ENCODE measurements around the gene LYAR. TPM values are rescaled to one million over a fixed set of nuclear protein-coding genes. Genes with fewer than 3 reads are reported as not detected.
A peak's percentile ranks its signal among the peaks of the same experiment; 100 is the strongest.

Gene LYAR
- total and polyA plus RNA-seq, 10 donors = 13.5 to 29.3 (median 21.9) TPM

- Histone ChIP-seq H3K9me3 (no peaks in the 10 kb centered on the region), H3K4me3 (no peak overlapping the region), H3K27ac (no peak overlapping the region), H3K4me1 (peaks cover 16 to 48% (median 33%) of the 10 kb centered on the region in 6 donors), H3K27me3 (replicated peaks in 1 of 7) (no peaks in the 10 kb centered on the region), H3K36me3 (peaks cover 0 to 35% (median 0%) of the 10 kb centered on the region in 6 donors)
- intact Hi-C loops (cut with DNase I; ENCODE audit: low total_unique reads) = no loop called here
- TF ChIP-seq POLR2AphosphoS5 (IDR thresholded peaks at IDR 0.05) (no peak), POLR2A (IDR thresholded peaks at IDR 0.05) (no peak), CTCF (IDR thresholded peaks at IDR 0.05 in 8 of 11, conservative IDR thresholded peaks at IDR 0.05 in 3 of 11) (no peak)
- DNase-seq = no peak
- 93 to 98% (median 97%) methylated on average over 3 of the region's 3 CpGs for WGBS, 5 donors
These were observed 3.3 kb upstream of the LYAR start for GRCh38 chr4:4293279-4293678.

- Histone ChIP-seq H3K4me3 (peak overlapping the region; percentile 76 to 100 (median 96)), H3K9me3 (no peaks in the 10 kb centered on the region), H3K36me3 (peaks cover 0 to 31% (median 9%) of the 10 kb centered on the region in 6 donors), H3K27me3 (replicated peaks in 1 of 7) (no peaks in the 10 kb centered on the region), H3K4me1 (peaks cover 16 to 78% (median 48%) of the 10 kb centered on the region in 6 donors), H3K27ac (peak overlapping the region; percentile 72 to 93 (median 88))
- DNase-seq = no peak
- intact Hi-C loops (cut with DNase I; ENCODE audit: low total_unique reads) = no loop called here
- no peak for TF ChIP-seq CTCF (IDR thresholded peaks at IDR 0.05 in 8 of 11, conservative IDR thresholded peaks at IDR 0.05 in 3 of 11)
- TF ChIP-seq POLR2AphosphoS5 (IDR thresholded peaks at IDR 0.05) = no peak
- no peak for TF ChIP-seq POLR2A (IDR thresholded peaks at IDR 0.05)
- WGBS, 5 donors = 0 to 1% (median 1%) methylated on average over 4 to 10 of the region's 10 CpGs
These were observed 385 bp downstream of the LYAR start for GRCh38 chr4:4289597-4289940.

- intact Hi-C loops (cut with DNase I; ENCODE audit: low total_unique reads) = no loop called here
- DNase-seq = no peak
- H3K4me3 ChIP-seq = peak overlapping the region; percentile 76 to 100 (median 96)
- TF ChIP-seq POLR2AphosphoS5 (IDR thresholded peaks at IDR 0.05) = no peak
- no peak for TF ChIP-seq POLR2A (IDR thresholded peaks at IDR 0.05)
- TF ChIP-seq CTCF (IDR thresholded peaks at IDR 0.05 in 8 of 11, conservative IDR thresholded peaks at IDR 0.05 in 3 of 11) = no peak
- no peaks in the 10 kb centered on the region for H3K27me3 ChIP-seq (replicated peaks in 1 of 7)
- peaks cover 16 to 82% (median 49%) of the 10 kb centered on the region in 6 donors for H3K4me1 ChIP-seq
- 32 to 42% (median 35%) methylated on average over 3 of the region's 3 CpGs for WGBS, 5 donors
- peaks cover 0 to 36% (median 11%) of the 10 kb centered on the region in 6 donors for H3K36me3 ChIP-seq
- no peaks in the 10 kb centered on the region for H3K9me3 ChIP-seq
- H3K27ac ChIP-seq = peak overlapping the region in 2 of 8 donors; percentile 91 to 93
These were observed 899 bp downstream of the LYAR start for GRCh38 chr4:4289055-4289454.

- no peak for DNase-seq
- H3K27ac ChIP-seq = no peak overlapping the region
- no peaks in the 10 kb centered on the region for H3K9me3 ChIP-seq
- peaks cover 16 to 82% (median 49%) of the 10 kb centered on the region in 6 donors for H3K4me1 ChIP-seq
- intact Hi-C loops (cut with DNase I; ENCODE audit: low total_unique reads) = no loop called here
- TF ChIP-seq CTCF (IDR thresholded peaks at IDR 0.05 in 8 of 11, conservative IDR thresholded peaks at IDR 0.05 in 3 of 11) (no peak), POLR2A (IDR thresholded peaks at IDR 0.05) (no peak), POLR2AphosphoS5 (IDR thresholded peaks at IDR 0.05) (no peak)
- H3K4me3 ChIP-seq = no peak overlapping the region
- no peaks in the 10 kb centered on the region for H3K27me3 ChIP-seq (replicated peaks in 1 of 7)
- peaks cover 0 to 44% (median 16%) of the 10 kb centered on the region in 6 donors for H3K36me3 ChIP-seq
These were observed 1.9 kb downstream of the LYAR start for GRCh38 chr4:4288098-4288497.
